ENCODE results near the gene HTR1E.

HTR1E gene

GRCh38 chr6:87040729-87041128 is 103.4 kb downstream of the HTR1E start:
- no peak for TF ChIP-seq CTCF (conservative IDR thresholded peaks at IDR 0.05)

GRCh38 chr6:87045521-87046075 is 108.3 kb downstream of the HTR1E start:
- no peak for TF ChIP-seq CTCF (conservative IDR thresholded peaks at IDR 0.05)
- H3K27ac ChIP-seq = no peak overlapping the region

More at GRCh38 chr6:87040729-87041128, 103.4 kb downstream of the HTR1E start:
- no peak overlapping the region for H3K27ac ChIP-seq

GRCh38 chr6:87049779-87050178 is 112.5 kb downstream of the HTR1E start:
- TF ChIP-seq CTCF (conservative IDR thresholded peaks at IDR 0.05) = no peak
- no peak overlapping the region for H3K27ac ChIP-seq

GRCh38 chr6:87053312-87053711 is 116.0 kb downstream of the HTR1E start:
- no peak for TF ChIP-seq CTCF (conservative IDR thresholded peaks at IDR 0.05)
- no peak overlapping the region for H3K27ac ChIP-seq

- H3K27ac ChIP-seq = no peak overlapping the region
- no peak for TF ChIP-seq CTCF (conservative IDR thresholded peaks at IDR 0.05)
Observed at GRCh38 chr6:87054143-87054833, 117.0 kb downstream of the HTR1E start.

GRCh38 chr6:87059943-87060342 is 122.6 kb downstream of the HTR1E start:
- TF ChIP-seq CTCF (conservative IDR thresholded peaks at IDR 0.05) = no peak
- H3K27ac ChIP-seq = no peak overlapping the region

GRCh38 chr6:87065117-87065516 is 127.8 kb downstream of the HTR1E start:
- TF ChIP-seq CTCF (conservative IDR thresholded peaks at IDR 0.05) = no peak

More at GRCh38 chr6:87065117-87065516, 127.8 kb downstream of the HTR1E start:
- no peak overlapping the region for H3K27ac ChIP-seq
